ENCODE data around the gene ARL16.

Gene ARL16

GRCh38 chr17:81712468-81713003 is 28.9 kb upstream of the ARL16 start:
- DNase-seq (ENCODE audit: low read depth), result no peak

- DNase-seq (ENCODE audit: low read depth), result no peak
These were observed 28.3 kb upstream of the ARL16 start, which contains the start of gene SLC25A10 for GRCh38 chr17:81711814-81712467. Gene SLC25A10, plus strand, starts transcription at chr17:81712284. Its CDS starts 143 bp downstream, at chr17:81712427.

GRCh38 chr17:81710514-81711308 is 27.1 kb upstream of the ARL16 start:
- DNase-seq (ENCODE audit: low read depth), result no peak

- no peak for DNase-seq (ENCODE audit: low read depth)
These were observed 25.2 kb upstream of the ARL16 start for GRCh38 chr17:81708739-81709185.

GRCh38 chr17:81707725-81708646 is 24.4 kb upstream of the ARL16 start:
- no peak for DNase-seq (ENCODE audit: low read depth)

GRCh38 chr17:81706757-81707624 is 23.4 kb upstream of the ARL16 start:
- no peak for DNase-seq (ENCODE audit: low read depth)

- DNase-seq (ENCODE audit: low read depth), result no peak
These were observed 22.6 kb upstream of the ARL16 start for GRCh38 chr17:81706232-81706611.

- DNase-seq (ENCODE audit: low read depth), result no peak
These were observed 22.1 kb upstream of the ARL16 start for GRCh38 chr17:81705518-81706231.

GRCh38 chr17:81703747-81704654 is 20.4 kb upstream of the ARL16 start:
- no peak for DNase-seq (ENCODE audit: low read depth)

GRCh38 chr17:81702934-81703746 is 19.5 kb upstream of the ARL16 start, which contains the start of gene MRPL12:
Gene MRPL12, plus strand, starts transcription at chr17:81703367. Its CDS starts 135 bp downstream, at chr17:81703502.
- DNase-seq (ENCODE audit: low read depth), result peak; percentile 60

GRCh38 chr17:81701288-81702071 is 17.9 kb upstream of the ARL16 start:
- no peak for DNase-seq (ENCODE audit: low read depth)

- DNase-seq (ENCODE audit: low read depth), result no peak
These were observed 17.0 kb upstream of the ARL16 start for GRCh38 chr17:81700353-81701287.

GRCh38 chr17:81697261-81698044 is 13.9 kb upstream of the ARL16 start:
- DNase-seq (ENCODE audit: low read depth), result no peak

GRCh38 chr17:81696218-81696941 is 12.8 kb upstream of the ARL16 start:
- DNase-seq (ENCODE audit: low read depth), result no peak

- DNase-seq (ENCODE audit: low read depth), result no peak
These were observed 12.2 kb upstream of the ARL16 start for GRCh38 chr17:81695801-81696200.
